Right renal cortex interstitium (tissue), 3 donors: ENCODE data around the gene XRCC6. TPM values are rescaled to one million over a fixed set of nuclear protein-coding genes. Genes with fewer than 3 reads are reported as not detected.
"Not testable (repeated sequence)": the region's sequence is repeated elsewhere in the genome, so short reads cannot be mapped to it uniquely, and the experiment has no call there.

Experiments
- DNase-seq, 3 donors: peaks; one replicate each; pipeline ENCODE4 v3.0.0-alpha.2; 2013; ENCODE audit warnings: low read depth in 3 of 3, low spot score in 2 of 3
- polyA plus RNA-seq, 3 donors: library from polyadenylated mRNA; unstranded; fragments of 120-200 nt; gene quantifications; one replicate each; pipeline ENCODE4 v1.2.1, GENCODE V29; 2013; ENCODE audit not compliant: insufficient read length in 3 of 3

Gene XRCC6
- polyA plus RNA-seq, 3 donors = 372 to 405 (median 383) TPM

DNA sequence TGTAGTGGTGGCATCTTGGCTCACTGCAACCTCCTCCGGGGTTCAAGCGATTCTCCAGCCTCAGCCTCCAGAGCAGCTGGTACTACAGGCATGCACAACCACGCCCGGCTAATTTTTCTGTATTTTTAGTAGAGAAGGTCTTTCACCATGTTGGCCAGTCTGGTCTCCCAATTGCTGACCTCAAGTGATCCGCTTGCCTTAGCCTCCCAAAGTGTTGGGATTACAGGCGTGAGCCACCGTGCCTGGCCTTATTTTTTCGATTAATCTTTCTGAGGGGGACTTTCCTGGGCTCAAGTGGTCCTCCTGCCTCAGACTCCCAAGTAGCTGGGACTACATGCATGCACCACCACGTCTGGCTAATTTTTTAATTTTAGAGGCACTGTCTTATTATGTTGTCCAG is 62.0 kb downstream of the XRCC6 start:
- DNase-seq = no peak

- DNase-seq = no peak
These were observed 62.5 kb downstream of the XRCC6 start for GRCh38 chr22:41683616-41684015.

GRCh38 chr22:41684194-41684593 is 63.1 kb downstream of the XRCC6 start:
- no peak for DNase-seq

DNA sequence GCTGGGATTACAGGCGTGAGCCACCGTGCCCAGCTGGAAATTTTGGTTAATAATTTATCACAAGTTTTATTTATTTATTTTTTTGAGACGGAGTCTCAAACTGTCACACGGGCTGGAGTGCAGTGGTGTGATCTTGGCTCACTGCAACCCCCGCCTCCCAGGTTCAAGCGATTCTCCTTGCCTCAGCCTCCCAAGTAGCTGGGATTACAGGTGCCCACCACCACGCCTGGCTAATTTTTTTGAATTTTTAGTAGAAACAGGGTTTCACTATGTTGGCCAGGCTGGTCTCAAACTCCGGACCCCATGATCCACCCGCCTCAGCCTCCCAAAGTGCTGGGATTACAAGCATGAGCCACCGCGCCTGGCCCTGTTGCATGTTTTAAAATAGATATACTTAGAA is 65.8 kb downstream of the XRCC6 start:
- not testable (repeated sequence) for DNase-seq

DNA sequence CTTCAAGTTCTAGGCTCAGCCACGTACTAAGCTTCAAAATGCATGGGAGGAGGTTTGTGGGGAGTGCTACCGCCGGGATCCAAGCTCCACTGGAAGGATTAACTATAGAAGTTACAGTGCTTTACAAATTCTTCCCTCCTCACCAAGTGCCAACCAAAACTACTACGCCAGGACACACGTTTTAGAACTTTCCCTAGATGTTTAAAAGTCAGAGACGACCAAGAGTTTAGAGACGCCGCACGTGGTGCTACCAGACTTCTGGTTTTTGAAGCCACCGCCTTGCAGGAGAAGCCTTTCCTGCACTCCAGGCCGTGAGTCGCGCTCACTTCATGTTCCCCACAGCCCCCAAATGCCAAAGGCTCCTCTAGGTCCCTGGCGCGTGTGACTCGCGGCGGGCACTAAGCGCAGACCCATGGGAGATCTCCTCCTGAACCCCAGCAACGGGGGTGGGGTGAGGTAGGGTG is 66.8 kb downstream of the XRCC6 start:
- no peak for DNase-seq

DNA sequence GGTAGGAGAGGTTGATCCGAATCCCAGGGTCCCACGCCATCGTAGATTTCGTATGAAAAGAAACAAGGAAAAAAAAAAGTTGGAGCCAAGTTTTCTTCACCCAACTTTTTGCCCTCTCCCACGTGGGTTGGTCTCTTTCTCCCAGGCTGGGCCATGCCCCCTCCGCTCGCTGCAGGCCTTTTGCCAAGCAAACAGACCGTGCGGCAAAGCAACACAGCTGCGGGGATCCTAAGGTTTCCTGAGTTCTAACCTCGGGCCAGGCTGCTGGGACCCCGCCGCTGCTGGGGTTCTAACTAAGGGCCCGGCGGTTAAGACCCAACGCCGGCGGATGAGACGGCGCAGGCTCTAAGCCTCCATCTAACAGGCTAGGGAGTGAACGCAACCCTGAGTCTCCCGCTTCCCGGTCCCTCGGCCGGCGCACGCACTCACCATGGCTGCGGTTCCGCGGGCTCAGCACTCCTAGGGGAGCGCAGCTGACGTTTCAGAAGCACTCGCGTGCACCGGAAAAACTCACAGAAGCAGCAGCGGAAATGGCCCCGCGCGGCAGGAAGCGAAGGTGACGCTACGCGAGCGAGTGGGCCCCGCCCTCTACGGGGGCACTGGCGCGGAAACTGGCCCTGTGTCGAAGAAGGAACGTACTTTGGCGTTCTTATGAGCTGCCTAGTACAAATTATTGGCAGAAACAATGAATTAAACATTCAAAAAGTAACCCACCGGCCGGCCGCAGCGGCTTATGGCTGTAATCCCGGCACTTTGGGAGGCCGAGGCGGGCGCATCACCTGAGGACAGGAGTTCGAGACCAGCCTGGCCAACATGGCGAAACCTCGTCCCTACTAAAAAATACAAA is 67.5 kb downstream of the XRCC6 start, which contains the start of gene SNU13:
Gene SNU13 (minus strand): TSS at position 503 of the 847 bp plus-strand sequence. CDS start 71 bp downstream, at position 432.
- DNase-seq = peak in 2 of 3 donors; percentile 81 to 84

- no peak for DNase-seq
These were observed 69.4 kb downstream of the XRCC6 start for GRCh38 chr22:41690476-41690875.

- no peak for DNase-seq
These were observed 74.1 kb downstream of the XRCC6 start for GRCh38 chr22:41695211-41695610.

DNA sequence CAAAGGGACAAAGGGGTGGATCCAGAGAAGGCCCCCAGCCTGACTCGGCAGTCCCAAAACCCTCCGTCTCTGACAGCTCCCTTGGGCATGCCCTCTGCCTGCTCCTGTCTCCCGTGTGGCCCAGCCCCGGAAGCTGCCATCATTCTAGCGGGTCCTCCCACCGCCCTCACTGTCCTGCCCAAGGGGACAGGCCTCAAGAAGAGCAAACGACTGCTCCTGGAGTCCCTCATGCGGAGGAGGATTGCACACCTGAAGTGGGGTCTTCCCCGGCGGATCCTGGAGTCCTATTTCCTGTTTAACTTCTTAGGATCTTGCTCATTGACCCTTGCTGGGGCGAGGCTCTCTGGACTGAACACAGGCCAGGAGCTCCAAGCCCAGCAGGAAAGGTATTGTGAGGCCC is 75.6 kb downstream of the XRCC6 start:
- no peak for DNase-seq

- peak; percentile 88 to 92 (median 90) for DNase-seq
These were observed 76.2 kb downstream of the XRCC6 start for GRCh38 chr22:41697126-41697775.

- DNase-seq = peak in 2 of 3 donors; percentile 56 to 65
These were observed 78.4 kb downstream of the XRCC6 start, which contains the start of gene MEI1 for GRCh38 chr22:41699264-41700107. MEI1 (plus strand) TSS chr22:41699503; CDS start chr22:41699539, 36 bp downstream.

DNA sequence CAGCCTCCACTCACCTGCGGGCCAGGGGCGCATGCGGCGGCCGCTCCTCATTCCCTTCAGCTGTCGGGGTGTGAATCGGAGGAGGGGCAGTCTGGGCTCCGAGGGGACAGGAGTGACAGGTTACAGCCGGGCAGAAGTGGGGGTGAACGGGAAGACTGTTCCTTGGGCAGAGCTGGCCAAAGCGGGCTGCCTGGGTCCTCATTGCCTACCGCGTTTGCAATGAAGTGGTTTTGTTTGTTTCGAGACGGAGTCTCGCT is 78.9 kb downstream of the XRCC6 start:
- no peak for DNase-seq

- DNase-seq = no peak
These were observed 81.7 kb downstream of the XRCC6 start for GRCh38 chr22:41702763-41703162.

GRCh38 chr22:41709341-41709740 is 88.2 kb downstream of the XRCC6 start:
- DNase-seq = no peak

- no peak for DNase-seq
These were observed 91.9 kb downstream of the XRCC6 start for GRCh38 chr22:41713004-41713403.

Other genes with a start within 250 kb of the XRCC6 start
- 10 to 100 TPM; 16.0 to 18.9 (median 17.2) TPM for gene TEF, start 239.4 kb upstream of the XRCC6 start, polyA plus RNA-seq
- 10 to 100 TPM; 46.2 to 54.6 (median 48.3) TPM for gene TOB2, start 174.5 kb upstream of the XRCC6 start, polyA plus RNA-seq
- 10 to 100 TPM; 56.5 to 68.7 (median 59.1) TPM for gene PHF5A, start 152.6 kb upstream of the XRCC6 start, polyA plus RNA-seq
- 100 to 1,000 TPM; 116 to 135 (median 127) TPM for gene ACO2, start 152.2 kb upstream of the XRCC6 start, polyA plus RNA-seq
- gene POLR3H, start 76.8 kb upstream of the XRCC6 start, polyA plus RNA-seq = 10 to 100 TPM; 28.7 to 31.2 (median 30.9) TPM
- gene CSDC2, start 60.3 kb upstream of the XRCC6 start, polyA plus RNA-seq = 1 to 10 TPM; 4.1 to 6.0 (median 5.4) TPM
- gene PMM1, start 31.5 kb upstream of the XRCC6 start, polyA plus RNA-seq = 10 to 100 TPM; 47.6 to 53.1 (median 51.2) TPM
- gene DESI1, start 252 bp upstream of the XRCC6 start, polyA plus RNA-seq = 10 to 100 TPM; 23.6 to 25.6 (median 24.2) TPM
- 100 to 1,000 TPM; 135 to 151 (median 145) TPM for gene SNU13, start 67.6 kb downstream of the XRCC6 start, polyA plus RNA-seq
- gene MEI1, start 78.2 kb downstream of the XRCC6 start, polyA plus RNA-seq = 1 to 10 TPM; 1.9 to 2.7 (median 2.4) TPM
- gene CCDC134, start 179.4 kb downstream of the XRCC6 start, polyA plus RNA-seq = 1 to 10 TPM; 7.7 to 9.1 (median 8.1) TPM
- 10 to 100 TPM; 85.5 to 93.2 (median 90.2) TPM for gene SREBF2, start 211.8 kb downstream of the XRCC6 start, polyA plus RNA-seq